HUES64 (cell line): Measurements from ENCODE around the gene SUMO2.
"Not testable (repeated sequence)": the region's sequence is repeated elsewhere in the genome, so short reads cannot be mapped to it uniquely, and the experiment has no call there.

Experiments
- H3K27ac ChIP-seq: 2 replicates; pipeline ENCODE4 v1.7.0; 2013; ENCODE audit warnings: low read depth, low read length, inconsistent platforms
- H3K27me3 ChIP-seq: 2 replicates; pipeline ENCODE4 v1.6.1; 2013; ENCODE audit warnings: mild to moderate bottlenecking, low read length; ENCODE audit not compliant: insufficient read depth
- H3K36me3 ChIP-seq: 2 replicates; pipeline ENCODE4 v1.6.1; 2013; ENCODE audit warnings: mild to moderate bottlenecking, low read length; ENCODE audit not compliant: insufficient read depth
- H3K4me1 ChIP-seq: 2 replicates; pipeline ENCODE4 v1.6.1; 2013; ENCODE audit warnings: mild to moderate bottlenecking, low read length, moderate library complexity; ENCODE audit not compliant: insufficient read depth
- H3K4me3 ChIP-seq: 2 replicates; pipeline ENCODE4 v1.5.1; 2013; ENCODE audit warnings: mild to moderate bottlenecking, low read length, moderate library complexity
- H3K9ac ChIP-seq: 2 replicates; pipeline ENCODE4 v1.6.1; 2013; ENCODE audit warnings: mild to moderate bottlenecking, low read depth, low read length
- H3K9me3 ChIP-seq: 2 replicates; pipeline ENCODE4 v1.6.1; 2013; ENCODE audit warnings: low read depth, low read length; ENCODE audit not compliant: insufficient read depth
- WGBS: fragments of 150-250, 120-280 bp; methylation state at CpG from one replicate; pipeline ENCODE4 v1.1.7; 2013; ENCODE audit warnings: missing lambda C conversion rate; 5-methylcytosine and 5-hydroxymethylcytosine counted together

Gene SUMO2

GRCh38 chr17:75130059-75130631 is 52.6 kb downstream of the SUMO2 start:
- H3K9ac ChIP-seq, result 0 out of 2 replicates have a peak overlapping the region, but pooled peaks have one; percentile 94
- no peaks in the 10 kb centered on the region for H3K27me3 ChIP-seq
- no peak overlapping the region for H3K27ac ChIP-seq
- H3K9me3 ChIP-seq, result no peaks in the 10 kb centered on the region
- 88% methylated on average over 24 of the region's 24 CpGs for WGBS
- H3K36me3 ChIP-seq, result peaks cover 27% of the 10 kb centered on the region
- peak overlapping the region; percentile 85 for H3K4me3 ChIP-seq
- H3K4me1 ChIP-seq, result no peaks in the 10 kb centered on the region; the same call in 1 of the 2 replicates

GRCh38 chr17:75129576-75129975 is 53.2 kb downstream of the SUMO2 start:
- 90% methylated on average over 9 of the region's 9 CpGs for WGBS
- H3K9me3 ChIP-seq, result no peaks in the 10 kb centered on the region
- H3K4me1 ChIP-seq, result no peaks in the 10 kb centered on the region; the same call in 1 of the 2 replicates
- no peaks in the 10 kb centered on the region for H3K27me3 ChIP-seq
- H3K4me3 ChIP-seq, result no peak overlapping the region
- peaks cover 22% of the 10 kb centered on the region for H3K36me3 ChIP-seq
- no peak overlapping the region for H3K27ac ChIP-seq
- H3K9ac ChIP-seq, result no peak overlapping the region

GRCh38 chr17:75128694-75129505 is 53.9 kb downstream of the SUMO2 start:
- Histone ChIP-seq H3K9me3 (no peaks in the 10 kb centered on the region), H3K4me1 (no peaks in the 10 kb centered on the region; the same call in 1 of the 2 replicates), H3K4me3 (no peak overlapping the region), H3K36me3 (peaks cover 20% of the 10 kb centered on the region), H3K9ac (no peak overlapping the region), H3K27ac (no peak overlapping the region), H3K27me3 (no peaks in the 10 kb centered on the region)
- WGBS, result 94% methylated on average over 33 of the region's 33 CpGs

GRCh38 chr17:75127936-75128335 is 54.8 kb downstream of the SUMO2 start:
- not testable (repeated sequence) for H3K27ac ChIP-seq, H3K9ac ChIP-seq, H3K9me3 ChIP-seq, H3K27me3 ChIP-seq, H3K4me3 ChIP-seq, H3K4me1 ChIP-seq
- peaks cover 20% of the 10 kb centered on the region for H3K36me3 ChIP-seq
- 97% methylated on average over 5 of the region's 5 CpGs for WGBS

- H3K9me3 ChIP-seq, result no peaks in the 10 kb centered on the region
- no peak overlapping the region for H3K27ac ChIP-seq
- H3K27me3 ChIP-seq, result no peaks in the 10 kb centered on the region
- H3K9ac ChIP-seq, result no peak overlapping the region
- H3K36me3 ChIP-seq, result peaks cover 20% of the 10 kb centered on the region
- H3K4me1 ChIP-seq, result no peaks in the 10 kb centered on the region; the same call in 1 of the 2 replicates
- WGBS, result 93% methylated on average over 8 of the region's 8 CpGs
- H3K4me3 ChIP-seq, result no peak overlapping the region
Observed at GRCh38 chr17:75126954-75127353, 55.8 kb downstream of the SUMO2 start.

GRCh38 chr17:75125984-75126383 is 56.8 kb downstream of the SUMO2 start:
- WGBS, result 59% methylated on average over 3 of the region's 3 CpGs
- no peak overlapping the region for H3K27ac ChIP-seq
- no peaks in the 10 kb centered on the region for H3K9me3 ChIP-seq
- H3K4me3 ChIP-seq, result no peak overlapping the region
- no peaks in the 10 kb centered on the region for H3K27me3 ChIP-seq
- H3K9ac ChIP-seq, result no peak overlapping the region
- H3K36me3 ChIP-seq, result peaks cover 23% of the 10 kb centered on the region
- H3K4me1 ChIP-seq, result no peaks in the 10 kb centered on the region; the same call in 1 of the 2 replicates

- H3K4me3 ChIP-seq, result no peak overlapping the region
- 94% methylated on average over 4 of the region's 4 CpGs for WGBS
Observed at GRCh38 chr17:75124819-75125162, 58.0 kb downstream of the SUMO2 start.

GRCh38 chr17:75124041-75124818 is 58.5 kb downstream of the SUMO2 start:
- WGBS, result 93% methylated on average over 19 of the region's 19 CpGs
- no peaks in the 10 kb centered on the region for H3K9me3 ChIP-seq
- no peak overlapping the region for H3K9ac ChIP-seq
- no peaks in the 10 kb centered on the region for H3K4me1 ChIP-seq
- no peak overlapping the region for H3K4me3 ChIP-seq
- no peaks in the 10 kb centered on the region for H3K27me3 ChIP-seq
- peaks cover 12% of the 10 kb centered on the region for H3K36me3 ChIP-seq
- H3K27ac ChIP-seq, result no peak overlapping the region

More at GRCh38 chr17:75124819-75125162, 58.0 kb downstream of the SUMO2 start:
- H3K36me3 ChIP-seq, result peaks cover 18% of the 10 kb centered on the region
- no peak overlapping the region for H3K27ac ChIP-seq
- no peaks in the 10 kb centered on the region for H3K9me3 ChIP-seq
- no peaks in the 10 kb centered on the region for H3K27me3 ChIP-seq
- no peaks in the 10 kb centered on the region for H3K4me1 ChIP-seq
- no peak overlapping the region for H3K9ac ChIP-seq

- H3K27ac ChIP-seq, result no peak overlapping the region
- peaks cover 15% of the 10 kb centered on the region for H3K36me3 ChIP-seq
- H3K9ac ChIP-seq, result no peak overlapping the region
- H3K4me1 ChIP-seq, result 0 out of 2 replicates have a peak, but pooled peaks cover 3% of the 10 kb centered on the region
- WGBS, result 95% methylated on average over 14 of the region's 14 CpGs
- H3K27me3 ChIP-seq, result no peaks in the 10 kb centered on the region
- no peak overlapping the region for H3K4me3 ChIP-seq
- H3K9me3 ChIP-seq, result no peaks in the 10 kb centered on the region
Observed at GRCh38 chr17:75118307-75118706, 64.5 kb downstream of the SUMO2 start.

- Histone ChIP-seq H3K36me3 (peaks cover 15% of the 10 kb centered on the region), H3K27me3 (no peaks in the 10 kb centered on the region), H3K9me3 (no peaks in the 10 kb centered on the region), H3K4me3 (no peak overlapping the region), H3K4me1 (0 out of 2 replicates have a peak, but pooled peaks cover 3% of the 10 kb centered on the region), H3K27ac (no peak overlapping the region), H3K9ac (no peak overlapping the region)
- 96% methylated on average over 9 of the region's 9 CpGs for WGBS
Observed at GRCh38 chr17:75116737-75117136, 66.0 kb downstream of the SUMO2 start.
